NB4 (cell line): Measurements from ENCODE around the gene EZR.

Experiments used
- MYC ChIP-seq: IDR thresholded peaks from 2 replicates; pipeline ENCODE4 v1.6.1; 2011; ENCODE audit warnings: low read depth, low read length
- TF ChIP-seq, protein P1 (sequence below): IDR thresholded peaks from one replicate; pipeline ENCODE4 v1.5.1; 2012; ENCODE audit warnings: low read depth, low read length

DNA sequence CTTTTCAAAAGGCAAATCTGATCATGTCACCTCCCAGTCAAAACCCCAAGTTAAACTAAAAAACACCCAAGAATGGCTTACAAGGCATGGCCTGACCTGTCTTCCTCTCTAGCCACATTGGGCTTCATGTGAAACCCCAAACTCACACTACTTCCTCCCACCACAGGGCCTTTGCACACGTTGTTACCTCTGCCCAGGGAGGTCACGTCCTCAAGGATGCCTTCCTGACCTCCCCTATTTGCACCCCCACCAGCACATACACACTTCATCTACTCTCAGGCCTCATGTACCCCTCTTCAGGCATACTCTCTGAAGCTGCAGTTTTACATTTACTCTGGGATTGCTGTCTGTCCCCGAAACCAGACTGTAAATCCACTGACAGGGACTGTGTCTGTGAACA, 6.1 kb downstream of the EZR start:
- TF ChIP-seq, protein P1, sequence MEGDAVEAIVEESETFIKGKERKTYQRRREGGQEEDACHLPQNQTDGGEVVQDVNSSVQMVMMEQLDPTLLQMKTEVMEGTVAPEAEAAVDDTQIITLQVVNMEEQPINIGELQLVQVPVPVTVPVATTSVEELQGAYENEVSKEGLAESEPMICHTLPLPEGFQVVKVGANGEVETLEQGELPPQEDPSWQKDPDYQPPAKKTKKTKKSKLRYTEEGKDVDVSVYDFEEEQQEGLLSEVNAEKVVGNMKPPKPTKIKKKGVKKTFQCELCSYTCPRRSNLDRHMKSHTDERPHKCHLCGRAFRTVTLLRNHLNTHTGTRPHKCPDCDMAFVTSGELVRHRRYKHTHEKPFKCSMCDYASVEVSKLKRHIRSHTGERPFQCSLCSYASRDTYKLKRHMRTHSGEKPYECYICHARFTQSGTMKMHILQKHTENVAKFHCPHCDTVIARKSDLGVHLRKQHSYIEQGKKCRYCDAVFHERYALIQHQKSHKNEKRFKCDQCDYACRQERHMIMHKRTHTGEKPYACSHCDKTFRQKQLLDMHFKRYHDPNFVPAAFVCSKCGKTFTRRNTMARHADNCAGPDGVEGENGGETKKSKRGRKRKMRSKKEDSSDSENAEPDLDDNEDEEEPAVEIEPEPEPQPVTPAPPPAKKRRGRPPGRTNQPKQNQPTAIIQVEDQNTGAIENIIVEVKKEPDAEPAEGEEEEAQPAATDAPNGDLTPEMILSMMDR: no peak
- no peak for TF ChIP-seq MYC
